DMS53 treated with DMSO at 0.1 percent for 48 hours (cell line): ENCODE data around the gene PHF10.
"Not testable (repeated sequence)": the region's sequence is repeated elsewhere in the genome, so short reads cannot be mapped to it uniquely, and the experiment has no call there.

Experiments
- DNase-seq: peaks from one replicate; lab custom pipeline; 2025; ENCODE audit not compliant: unreplicated experiment; lab: John Stamatoyannopoulos, UW

PHF10 gene

DNA sequence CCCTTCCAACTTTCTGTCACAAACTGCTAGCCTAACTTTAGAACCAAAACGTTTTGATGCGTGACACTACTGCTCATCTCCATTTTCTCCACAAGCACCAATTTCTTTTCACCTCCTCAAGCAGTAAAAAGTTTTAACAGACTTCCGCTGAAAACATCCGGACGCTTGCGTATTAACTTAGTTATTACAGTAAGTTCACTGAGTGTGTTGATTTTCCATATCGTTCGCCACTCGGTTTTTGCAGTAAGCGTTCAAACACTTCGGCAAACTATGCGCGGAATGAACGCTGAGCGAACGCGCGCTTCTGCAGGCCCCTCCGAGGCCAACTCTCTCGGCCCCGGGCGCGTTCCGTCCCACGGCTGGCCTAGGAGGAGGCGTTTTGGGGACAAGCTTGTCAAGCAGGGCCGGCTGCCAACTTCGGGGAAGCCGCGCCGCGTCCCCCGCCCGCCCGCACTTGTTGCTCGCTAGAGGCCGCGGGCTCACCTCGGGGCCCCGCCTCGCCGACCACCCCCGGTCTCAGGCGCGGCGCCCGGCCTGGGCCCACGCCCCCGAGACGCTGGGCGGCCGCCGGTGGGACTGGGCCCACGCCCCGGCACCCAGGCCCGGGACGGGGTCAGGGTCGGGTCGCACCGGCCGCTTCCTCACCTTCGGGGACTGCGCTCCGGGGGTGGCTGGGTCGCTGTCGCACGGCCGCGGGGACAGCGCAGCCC, 945 bp downstream of the PHF10 start:
- DNase-seq: no peak

DNA sequence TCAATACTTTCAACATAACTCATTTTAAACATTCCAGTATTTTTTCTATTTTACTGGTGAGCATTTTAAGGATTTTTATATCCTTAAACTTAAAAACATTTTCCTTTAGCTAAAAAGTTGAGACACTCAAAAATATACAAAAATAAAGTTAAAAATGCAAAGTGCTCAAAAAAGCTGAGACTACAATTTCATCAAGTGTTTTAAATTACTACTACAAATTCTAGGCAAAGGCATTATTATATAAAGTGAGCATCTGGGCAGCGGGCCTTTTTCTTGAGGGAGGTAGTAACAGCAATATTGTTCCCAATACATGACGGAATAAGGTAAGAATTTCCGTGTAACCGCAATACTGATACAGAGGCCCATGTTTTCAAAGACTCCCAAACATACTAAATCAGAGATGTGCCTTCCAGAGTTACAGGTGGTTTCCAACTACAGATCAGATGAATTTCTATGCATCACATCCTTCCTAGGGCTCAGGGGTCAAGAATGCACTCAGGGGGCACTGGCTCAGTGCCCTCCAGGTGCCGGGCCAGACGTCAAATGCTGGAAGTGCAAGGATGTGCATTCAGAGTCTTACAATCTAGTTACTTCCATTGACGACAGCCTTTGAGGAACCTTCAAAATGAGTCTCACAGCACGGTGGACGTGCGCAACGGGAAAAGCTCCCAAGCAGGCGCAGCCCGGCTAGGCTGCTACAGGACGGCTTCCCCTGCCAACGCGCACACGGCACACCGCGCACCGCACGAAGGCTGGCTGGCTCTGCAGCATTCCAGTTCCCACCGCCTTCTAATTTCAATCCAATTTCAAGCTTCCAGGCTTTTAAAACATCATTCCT, 1.7 kb downstream of the PHF10 start:
- no peak for DNase-seq

DNA sequence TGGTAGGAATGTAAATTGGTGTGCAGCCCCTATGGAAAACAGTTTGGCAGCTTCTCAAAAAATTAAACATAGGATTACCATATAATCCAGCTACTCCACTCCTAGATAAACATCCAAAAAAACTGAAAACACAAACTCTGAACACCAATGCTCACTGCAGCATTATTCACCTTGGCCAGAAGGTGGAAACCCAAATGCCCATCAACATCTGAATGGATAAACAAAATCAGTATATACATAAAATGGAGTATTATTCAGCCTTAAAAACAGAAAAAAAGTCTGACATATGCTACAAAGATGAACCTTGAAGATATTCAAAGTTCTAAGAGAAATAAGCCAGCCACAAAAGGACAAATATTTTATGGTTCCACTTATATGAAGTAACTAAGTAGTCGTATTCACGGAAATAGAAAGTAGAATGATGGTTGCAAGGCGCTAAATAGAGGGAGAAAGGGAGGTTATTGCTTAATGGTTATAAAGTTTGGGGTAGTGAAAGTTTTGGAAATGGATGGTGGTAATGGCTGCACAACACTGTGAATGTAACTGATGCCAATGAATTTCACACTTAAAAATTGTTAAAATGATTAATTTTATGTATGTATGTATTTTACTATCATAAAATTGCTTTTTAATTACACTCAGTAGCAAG, 4.0 kb downstream of the PHF10 start:
- no peak for DNase-seq

DNA sequence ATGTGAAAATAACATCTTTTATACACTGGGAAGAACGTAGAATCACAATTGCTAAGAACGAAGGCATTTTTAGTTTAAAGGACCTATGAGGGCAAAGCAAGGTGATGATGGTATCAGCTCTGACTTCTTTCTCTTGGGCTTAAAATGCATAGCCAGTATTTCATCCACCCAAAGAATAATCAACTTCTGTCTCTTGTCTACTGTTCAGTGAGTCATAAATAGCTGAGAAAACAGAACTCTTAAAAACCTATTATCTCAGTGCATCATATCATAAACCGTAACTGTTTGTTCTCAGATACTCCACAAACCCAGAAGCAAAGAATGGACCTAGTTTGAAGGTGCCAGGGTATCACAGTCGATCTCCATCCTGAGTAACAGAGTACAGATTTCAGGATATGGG, 5.2 kb downstream of the PHF10 start:
- DNase-seq: no peak

DNA sequence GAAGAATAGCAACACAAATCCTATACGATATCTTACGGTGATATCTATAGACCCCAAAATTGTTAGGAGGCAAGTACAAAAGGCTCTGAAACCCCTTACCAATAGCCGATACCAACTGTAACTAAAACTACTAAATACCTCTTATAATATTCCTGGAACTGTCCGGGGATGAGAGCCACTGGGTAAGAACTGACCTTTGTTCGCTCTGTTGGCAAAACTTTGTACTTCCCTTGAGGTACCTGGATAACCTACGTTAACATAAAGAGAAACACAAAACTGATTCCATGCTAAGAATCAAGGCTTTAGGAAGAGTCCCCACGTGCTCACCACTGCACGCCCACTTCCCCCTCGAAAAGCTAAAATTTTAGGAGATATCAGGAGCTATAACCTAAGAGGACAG, 9.7 kb downstream of the PHF10 start:
- no peak for DNase-seq

DNA sequence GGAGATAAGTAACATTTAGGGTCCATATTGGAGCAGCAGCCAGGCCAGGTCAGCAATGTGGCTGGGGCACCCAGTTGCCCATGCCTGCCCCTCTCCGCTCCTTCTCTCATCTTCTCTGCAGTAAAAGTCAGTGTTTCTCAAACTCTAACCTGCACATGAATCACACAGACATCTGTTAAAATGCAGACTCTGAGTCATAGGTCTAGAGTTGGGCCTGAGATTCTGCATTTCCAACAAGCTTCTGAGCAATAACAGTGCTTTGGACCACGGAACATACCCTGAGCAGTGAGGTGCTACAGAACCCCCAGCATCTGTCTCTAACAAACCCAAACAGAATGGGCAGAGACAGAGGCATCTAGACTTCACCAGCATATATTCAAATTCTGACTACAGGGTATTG, 10.1 kb downstream of the PHF10 start:
- DNase-seq: no peak

DNA sequence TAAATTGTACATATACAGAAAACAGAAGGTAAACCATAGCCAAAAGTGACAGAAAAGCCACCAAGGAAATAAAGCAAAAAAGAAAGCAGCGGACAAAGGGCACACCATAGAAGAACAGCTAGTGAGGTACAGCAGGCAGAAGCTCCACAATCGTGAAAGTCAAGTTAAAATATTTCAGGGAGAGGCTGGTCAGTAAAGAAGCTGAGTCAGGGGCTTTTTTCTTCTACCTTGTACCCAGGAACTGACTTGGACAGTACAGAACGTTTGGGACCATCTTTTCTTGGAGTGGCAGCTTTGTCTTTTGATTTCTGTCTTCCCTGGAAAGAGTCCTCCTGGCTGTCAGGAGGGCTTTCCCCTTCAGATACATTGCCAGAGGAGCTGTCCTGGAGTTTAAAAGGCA, 14.3 kb downstream of the PHF10 start:
- DNase-seq: no peak

DNA sequence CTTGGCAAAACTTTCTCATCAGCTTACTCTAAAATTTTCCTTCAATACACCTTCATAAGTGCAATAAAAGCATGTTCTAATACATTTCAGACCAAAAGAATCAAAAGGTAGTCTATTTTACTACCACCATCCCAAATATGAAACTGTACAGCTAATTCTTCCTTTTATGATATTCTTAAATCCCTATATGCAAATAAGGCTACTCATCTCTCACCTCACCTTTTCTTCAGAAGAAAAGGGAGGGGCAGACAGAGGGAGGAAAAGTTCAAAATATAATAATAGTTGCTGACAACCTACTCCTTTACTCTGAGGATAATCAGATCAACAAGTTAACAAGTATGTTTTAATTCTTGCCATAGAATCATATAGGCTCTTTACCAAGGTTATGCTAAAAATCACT, 15.0 kb downstream of the PHF10 start:
- no peak for DNase-seq

DNA sequence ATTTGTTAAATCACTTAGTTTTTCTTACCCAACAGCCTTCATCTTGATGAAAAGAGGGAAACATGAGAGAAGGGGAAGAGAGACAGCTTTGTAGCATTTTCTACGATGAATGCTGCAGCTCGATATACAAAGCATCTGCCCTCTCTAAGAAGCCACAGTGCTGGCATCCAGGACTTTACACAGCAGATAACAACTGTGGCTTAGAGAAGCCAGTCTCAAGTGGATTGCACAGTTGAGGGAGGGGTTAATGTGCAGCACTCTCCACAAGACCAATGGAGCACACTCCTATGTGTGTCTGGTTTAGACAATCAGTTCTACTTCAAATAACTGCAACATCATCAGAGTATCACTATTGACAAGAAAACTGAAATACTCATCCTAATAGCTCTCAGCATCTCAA, 16.5 kb downstream of the PHF10 start:
- peak; percentile 9 for DNase-seq

DNA sequence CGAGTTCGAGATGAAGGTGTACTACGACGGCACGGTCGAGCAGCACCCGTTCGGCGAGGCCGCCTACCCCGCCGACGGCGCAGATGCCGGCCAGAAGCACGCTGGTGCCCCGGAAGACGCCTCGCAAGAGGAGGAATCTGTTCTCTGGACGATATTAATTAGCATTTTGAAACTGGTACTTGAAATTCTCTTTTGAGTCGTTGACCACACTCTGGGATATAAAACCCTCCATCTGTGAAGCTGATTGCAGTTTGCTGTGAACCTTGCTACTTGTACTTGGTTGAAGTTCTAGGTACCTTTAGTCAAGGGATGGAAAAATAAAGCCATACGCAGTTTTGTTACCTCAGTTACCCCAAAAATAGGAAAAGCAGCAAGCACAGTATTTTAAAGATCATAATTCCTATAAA, 21.5 kb downstream of the PHF10 start:
- DNase-seq: no peak

DNA sequence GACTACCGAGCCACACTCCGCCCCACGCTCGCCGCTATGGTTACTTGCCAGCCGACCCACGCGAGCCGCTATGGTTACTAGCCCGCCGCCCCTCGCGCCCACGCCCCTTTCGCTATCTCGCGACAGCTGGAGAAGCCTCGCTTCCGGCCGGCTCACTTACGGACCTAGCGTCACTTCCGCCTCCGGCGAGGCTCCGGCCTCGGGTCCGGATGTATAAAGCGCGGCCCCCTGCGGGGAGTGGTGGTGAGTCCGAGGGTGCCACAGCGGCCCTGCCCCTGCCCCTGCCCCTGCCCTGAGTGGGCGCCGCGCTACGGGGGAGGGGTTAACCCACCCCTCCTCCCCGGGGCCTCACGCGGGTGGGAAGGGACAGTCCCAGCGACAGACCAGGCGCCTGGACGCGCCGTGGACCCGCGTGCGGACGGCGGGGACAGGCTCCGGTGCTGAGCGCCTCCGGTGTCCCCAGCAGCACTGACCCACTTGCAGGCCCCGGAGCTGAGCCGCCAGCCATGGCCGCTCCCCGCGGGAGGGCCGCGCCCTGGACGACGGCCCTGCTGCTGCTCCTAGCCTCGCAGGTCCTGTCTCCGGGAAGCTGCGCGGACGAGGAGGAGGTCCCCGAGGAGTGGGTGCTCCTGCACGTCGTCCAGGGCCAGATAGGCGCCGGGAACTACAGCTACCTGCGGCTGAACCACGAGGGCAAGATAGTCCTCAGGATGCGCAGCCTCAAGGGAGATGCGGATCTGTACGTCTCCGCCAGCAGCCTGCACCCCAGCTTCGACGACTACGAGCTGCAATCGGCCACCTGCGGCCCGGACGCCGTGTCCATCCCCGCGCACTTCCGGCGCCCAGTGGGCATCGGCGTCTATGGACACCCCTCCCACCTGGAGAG, 22.1 kb downstream of the PHF10 start, which contains the start of the genes C6orf120 and WDR27:
C6orf120 (plus strand) TSS at position 173 of the 886 bp plus-strand sequence; CDS start at position 507, 334 bp downstream.
WDR27 (minus strand) TSS at position 76 of the 886 bp plus-strand sequence. CDS start 13,024 bp downstream, outside the sequence.
- DNase-seq: peak; percentile 86

DNA sequence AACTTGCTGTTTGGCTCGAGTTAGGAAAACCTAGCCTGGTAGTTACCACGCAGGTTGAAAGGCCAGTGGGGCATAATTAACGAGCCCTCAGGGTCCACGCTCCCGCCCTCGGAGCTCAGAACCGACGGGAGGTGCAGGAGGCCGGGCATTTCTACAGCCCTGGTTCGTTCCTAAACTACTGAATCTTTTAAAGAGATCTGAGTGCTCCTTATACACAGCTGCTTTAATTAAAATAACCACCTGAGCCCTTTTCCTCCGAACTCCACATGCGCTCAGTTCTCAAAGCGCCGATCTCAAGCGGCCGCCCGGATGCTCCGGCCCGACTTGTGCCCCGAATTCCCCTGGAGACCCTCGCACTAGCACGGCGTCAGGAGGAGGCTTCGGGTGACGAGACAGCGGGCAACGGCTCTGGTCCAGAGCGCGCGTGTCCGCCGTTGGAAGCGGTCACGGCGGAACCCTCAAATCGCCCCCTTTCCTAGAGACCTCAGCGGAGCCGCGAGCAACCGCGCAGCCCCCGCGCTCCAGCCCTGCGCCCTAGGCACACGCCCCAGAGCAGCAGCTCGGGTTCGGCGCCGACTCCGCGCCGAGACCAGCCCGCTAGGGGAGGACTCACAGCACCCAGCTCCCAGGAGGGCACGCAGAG, 22.9 kb downstream of the PHF10 start:
- DNase-seq: no peak

DNA sequence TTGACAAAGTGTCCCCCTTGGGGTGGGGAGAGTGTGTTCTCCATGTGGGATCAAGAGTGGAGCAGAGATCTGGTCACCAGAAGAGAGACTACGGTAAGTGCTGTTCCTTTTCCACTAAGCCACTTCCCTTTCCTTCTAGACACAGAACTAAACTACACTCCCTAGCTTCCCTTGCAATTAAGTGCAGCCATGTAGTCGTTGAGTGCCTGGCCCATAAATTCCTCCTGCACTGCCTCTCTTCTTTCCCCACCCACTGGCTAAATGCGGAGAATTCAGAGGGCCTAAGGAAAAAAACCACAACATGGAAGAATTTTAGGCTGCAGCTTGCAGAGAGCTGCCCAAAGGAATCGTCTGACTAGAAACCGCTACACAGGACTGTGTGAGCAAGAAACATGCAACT, 24.0 kb downstream of the PHF10 start:
- no peak for DNase-seq

DNA sequence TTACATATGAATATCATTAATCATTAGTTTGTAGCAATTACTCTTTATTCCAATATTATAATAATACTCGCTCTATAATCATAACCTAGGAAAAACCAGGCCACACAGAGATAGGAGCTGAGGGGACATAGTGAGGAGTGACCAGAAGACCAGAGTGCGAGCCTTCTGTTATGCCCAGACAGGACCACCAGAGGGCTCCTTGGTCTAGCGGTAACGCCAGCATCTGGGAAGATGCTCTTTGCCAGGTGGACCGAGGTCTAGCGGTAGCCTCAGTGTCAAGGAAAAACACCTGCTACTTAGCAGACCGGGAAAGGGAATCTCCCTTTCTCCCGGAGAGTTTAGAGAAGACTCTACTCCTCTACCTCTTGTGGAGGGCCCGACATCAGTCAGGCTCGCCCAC, 27.2 kb downstream of the PHF10 start:
- DNase-seq: not testable (repeated sequence)

DNA sequence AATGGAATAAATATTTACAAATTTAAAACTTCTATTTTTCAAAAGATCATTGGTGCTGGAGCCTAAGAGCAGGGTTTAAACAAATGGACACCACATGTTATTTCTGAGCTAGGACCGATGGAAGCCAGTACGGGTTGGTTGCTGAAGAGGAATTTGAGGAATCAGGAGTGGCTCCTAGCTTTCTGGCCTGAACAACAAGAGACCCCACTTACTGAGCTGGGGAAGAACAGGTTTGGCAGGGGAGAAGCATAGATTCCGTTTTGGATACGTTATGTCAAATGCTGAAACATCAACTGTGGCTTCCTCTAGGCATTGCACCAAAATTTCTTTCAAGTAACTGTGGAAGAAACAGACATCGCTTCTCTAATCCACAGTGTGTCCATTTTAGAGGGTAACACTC, 29.2 kb downstream of the PHF10 start:
- no peak for DNase-seq

DNA sequence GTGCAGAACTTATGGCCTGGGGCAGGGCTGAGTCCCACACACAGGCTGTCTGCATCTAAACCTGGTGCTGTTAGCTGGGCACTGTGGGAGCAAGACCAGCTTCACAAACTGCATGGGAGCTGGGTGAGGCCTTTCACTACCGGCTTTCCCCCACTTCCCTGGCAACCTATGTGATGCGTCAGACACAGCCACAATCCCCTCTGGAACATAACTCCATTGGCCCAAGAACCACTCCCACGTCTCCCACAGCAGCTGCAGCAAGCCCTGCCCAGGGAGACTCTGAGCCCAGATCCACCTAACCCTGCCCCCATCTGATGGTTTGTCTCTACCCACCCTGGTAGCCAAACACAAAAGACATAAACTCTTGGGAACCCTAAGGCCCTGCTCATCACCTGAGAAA, 31.8 kb downstream of the PHF10 start:
- no peak for DNase-seq

DNA sequence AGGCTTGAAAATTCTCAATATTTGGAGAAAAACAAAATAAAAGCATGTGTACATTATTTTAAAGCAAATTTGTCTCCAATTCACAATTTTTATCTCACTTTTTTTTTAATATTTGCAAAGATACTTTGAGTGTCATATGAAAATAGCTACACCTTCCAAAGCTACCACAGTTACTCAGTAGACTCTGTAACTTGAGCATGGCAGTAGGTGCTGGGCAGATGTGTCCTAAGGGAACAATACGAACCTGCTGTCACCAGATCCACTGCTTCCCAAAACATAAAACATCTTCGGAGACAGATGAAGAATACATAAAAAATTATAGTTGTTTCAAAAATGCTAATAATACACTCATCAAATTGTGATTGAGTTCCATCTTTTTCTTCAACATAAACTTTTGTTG, 33.0 kb downstream of the PHF10 start:
- DNase-seq: no peak

DNA sequence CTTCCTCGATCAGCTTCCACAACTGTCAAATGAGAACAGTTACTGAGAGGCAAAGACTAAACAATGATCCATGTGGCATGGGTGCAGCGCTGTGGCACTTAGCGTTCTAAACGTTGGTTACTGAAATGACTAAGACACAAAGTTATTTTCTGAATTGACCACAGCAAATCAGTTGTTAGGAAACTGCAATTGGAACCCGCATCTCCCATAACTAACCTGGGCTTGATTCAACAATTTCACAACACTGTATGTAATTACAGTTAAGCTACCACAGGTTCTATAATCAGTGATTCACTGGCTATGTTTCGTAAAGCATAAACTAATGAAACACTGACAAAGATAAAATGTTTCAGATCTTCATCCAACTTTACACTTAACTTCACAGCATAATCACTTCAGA, 35.0 kb downstream of the PHF10 start:
- DNase-seq: no peak

DNA sequence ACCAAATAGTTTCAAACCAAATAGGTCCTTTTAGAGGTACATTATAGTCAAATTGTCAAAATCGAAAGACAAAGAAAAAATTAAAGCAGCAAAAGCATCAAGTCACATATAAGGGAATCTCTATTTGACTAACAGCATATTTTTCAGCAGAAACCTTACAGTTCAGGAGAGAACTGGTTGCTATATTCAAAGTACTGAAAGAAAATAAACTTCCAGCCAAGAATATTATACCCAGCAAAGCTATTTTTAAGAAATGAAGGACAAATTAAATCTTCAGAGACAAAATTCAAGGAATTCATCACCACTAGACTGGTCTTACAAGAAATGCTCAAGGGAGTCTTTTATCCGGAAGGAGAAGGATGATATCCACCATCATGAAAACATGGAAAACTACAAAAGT, 38.4 kb downstream of the PHF10 start:
- DNase-seq: no peak

DNA sequence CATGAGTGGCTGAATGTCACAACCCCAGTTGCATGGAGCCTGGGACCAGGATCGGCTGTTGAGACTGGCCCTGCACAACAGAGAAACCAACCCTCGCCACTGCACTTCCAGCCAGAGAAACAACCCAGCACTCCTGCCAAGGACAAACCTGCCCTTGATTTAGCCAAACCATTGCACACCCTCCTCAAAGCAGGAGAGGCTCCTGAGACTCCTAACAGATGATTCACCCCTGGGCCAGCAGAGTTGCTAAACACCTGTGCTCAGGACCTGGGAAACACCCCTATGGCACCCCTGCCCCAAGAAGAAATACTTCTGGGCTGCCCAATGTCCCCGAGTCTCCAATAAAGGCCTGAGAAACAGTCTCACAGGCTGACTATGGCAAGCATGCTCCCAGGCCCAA, 40.2 kb downstream of the PHF10 start:
- no peak for DNase-seq
